Neutrophil (primary cell): ENCODE results near the gene BACE1.

Experiments used
- H3K27ac ChIP-seq: fragments of 200-600 bp; sonication (generic); 2 replicates; pipeline ENCODE4 v1.5.1; 2016; ENCODE audit warnings: mild to moderate bottlenecking, moderate library complexity
- H3K27me3 ChIP-seq: fragments of 200-600 bp; sonication (generic); 2 replicates; pipeline ENCODE4 v1.6.0; 2016; ENCODE audit warnings: mild to moderate bottlenecking
- H3K36me3 ChIP-seq: fragments of 200-600 bp; sonication (generic); 2 replicates; pipeline ENCODE4 v1.5.1; 2017
- H3K4me1 ChIP-seq, 2 experiments: fragments of 200-600 bp in 1 of 2; sonication (generic) in 1 of 2; 1 replicate in 1 of 2; 2 replicates in 1 of 2; pipeline versions ENCODE4 v1.5.1 to v1.6.1; 2013 to 2016; ENCODE audit warnings: low read depth in 1 of 2, low read length in 1 of 2, mild to moderate bottlenecking in 1 of 2, moderate library complexity in 1 of 2; ENCODE audit not compliant: control insufficient read depth in 1 of 2, insufficient read depth in 1 of 2
- H3K4me3 ChIP-seq, 2 experiments: fragments of 200-600 bp in 1 of 2; sonication (generic) in 1 of 2; 1 replicate in 1 of 2; 2 replicates in 1 of 2; pipeline ENCODE4 v1.5.1; 2013 to 2016; ENCODE audit warnings: low read depth in 1 of 2, low read length in 1 of 2, mild to moderate bottlenecking in 1 of 2, moderate library complexity in 1 of 2
- H3K9me3 ChIP-seq: fragments of 200-600 bp; sonication (generic); 2 replicates; pipeline ENCODE4 v1.5.1; 2016
- CTCF ChIP-seq: fragments of 200-600 bp; sonication (generic); IDR thresholded peaks from 2 replicates; pipeline ENCODE4 v1.5.1; 2016; ENCODE audit warnings: antibody characterized with exemption

The BACE1 gene

GRCh38 chr11:117305145-117305544 is 10.9 kb downstream of the BACE1 start:
- H3K9me3 ChIP-seq, result no peaks in the 10 kb centered on the region
- no peaks in the 10 kb centered on the region for H3K4me1 ChIP-seq
- TF ChIP-seq CTCF, result no peak
- no peaks in the 10 kb centered on the region for H3K36me3 ChIP-seq
- H3K27me3 ChIP-seq, result no peaks in the 10 kb centered on the region
- H3K27ac ChIP-seq, result no peak overlapping the region
- H3K4me3 ChIP-seq, result no peak overlapping the region

GRCh38 chr11:117303646-117304315 is 12.3 kb downstream of the BACE1 start:
- TF ChIP-seq CTCF, result no peak
- Histone ChIP-seq H3K36me3 (no peaks in the 10 kb centered on the region), H3K4me1 (no peaks in the 10 kb centered on the region), H3K27me3 (no peaks in the 10 kb centered on the region), H3K4me3 (no peak overlapping the region), H3K9me3 (no peaks in the 10 kb centered on the region), H3K27ac (no peak overlapping the region)

GRCh38 chr11:117303101-117303500 is 13.0 kb downstream of the BACE1 start:
- no peaks in the 10 kb centered on the region for H3K27me3 ChIP-seq
- H3K36me3 ChIP-seq, result no peaks in the 10 kb centered on the region
- H3K9me3 ChIP-seq, result no peaks in the 10 kb centered on the region
- no peaks in the 10 kb centered on the region for H3K4me1 ChIP-seq
- TF ChIP-seq CTCF, result no peak
- no peak overlapping the region for H3K4me3 ChIP-seq
- H3K27ac ChIP-seq, result no peak overlapping the region

- Histone ChIP-seq H3K9me3 (no peaks in the 10 kb centered on the region), H3K27ac (no peak overlapping the region), H3K4me3 (no peak overlapping the region), H3K27me3 (no peaks in the 10 kb centered on the region), H3K36me3 (no peaks in the 10 kb centered on the region), H3K4me1 (no peaks in the 10 kb centered on the region)
- TF ChIP-seq CTCF, result no peak
Observed at GRCh38 chr11:117302228-117302627, 13.8 kb downstream of the BACE1 start.

GRCh38 chr11:117300773-117301172 is 15.3 kb downstream of the BACE1 start:
- TF ChIP-seq CTCF, result no peak
- Histone ChIP-seq H3K27ac (no peak overlapping the region), H3K9me3 (no peaks in the 10 kb centered on the region), H3K27me3 (no peaks in the 10 kb centered on the region), H3K36me3 (no peaks in the 10 kb centered on the region), H3K4me3 (no peak overlapping the region), H3K4me1 (no peaks in the 10 kb centered on the region)

- Histone ChIP-seq H3K4me1 (no peaks in the 10 kb centered on the region), H3K27ac (no peak overlapping the region), H3K9me3 (no peaks in the 10 kb centered on the region), H3K4me3 (no peak overlapping the region), H3K36me3 (no peaks in the 10 kb centered on the region), H3K27me3 (no peaks in the 10 kb centered on the region)
- no peak for TF ChIP-seq CTCF
Observed at GRCh38 chr11:117300283-117300663, 15.8 kb downstream of the BACE1 start.
